Fibroblast of upper back skin (primary cell): ENCODE data around the gene OR1D5.
A peak's percentile ranks its signal among the peaks of the same experiment; 100 is the strongest.
"Not testable (repeated sequence)": the region's sequence is repeated elsewhere in the genome, so short reads cannot be mapped to it uniquely, and the experiment has no call there.

Experiments used
- DNase-seq: peaks from one replicate; pipeline ENCODE4 v3.0.0-alpha.2; 2013

OR1D5 gene

DNA sequence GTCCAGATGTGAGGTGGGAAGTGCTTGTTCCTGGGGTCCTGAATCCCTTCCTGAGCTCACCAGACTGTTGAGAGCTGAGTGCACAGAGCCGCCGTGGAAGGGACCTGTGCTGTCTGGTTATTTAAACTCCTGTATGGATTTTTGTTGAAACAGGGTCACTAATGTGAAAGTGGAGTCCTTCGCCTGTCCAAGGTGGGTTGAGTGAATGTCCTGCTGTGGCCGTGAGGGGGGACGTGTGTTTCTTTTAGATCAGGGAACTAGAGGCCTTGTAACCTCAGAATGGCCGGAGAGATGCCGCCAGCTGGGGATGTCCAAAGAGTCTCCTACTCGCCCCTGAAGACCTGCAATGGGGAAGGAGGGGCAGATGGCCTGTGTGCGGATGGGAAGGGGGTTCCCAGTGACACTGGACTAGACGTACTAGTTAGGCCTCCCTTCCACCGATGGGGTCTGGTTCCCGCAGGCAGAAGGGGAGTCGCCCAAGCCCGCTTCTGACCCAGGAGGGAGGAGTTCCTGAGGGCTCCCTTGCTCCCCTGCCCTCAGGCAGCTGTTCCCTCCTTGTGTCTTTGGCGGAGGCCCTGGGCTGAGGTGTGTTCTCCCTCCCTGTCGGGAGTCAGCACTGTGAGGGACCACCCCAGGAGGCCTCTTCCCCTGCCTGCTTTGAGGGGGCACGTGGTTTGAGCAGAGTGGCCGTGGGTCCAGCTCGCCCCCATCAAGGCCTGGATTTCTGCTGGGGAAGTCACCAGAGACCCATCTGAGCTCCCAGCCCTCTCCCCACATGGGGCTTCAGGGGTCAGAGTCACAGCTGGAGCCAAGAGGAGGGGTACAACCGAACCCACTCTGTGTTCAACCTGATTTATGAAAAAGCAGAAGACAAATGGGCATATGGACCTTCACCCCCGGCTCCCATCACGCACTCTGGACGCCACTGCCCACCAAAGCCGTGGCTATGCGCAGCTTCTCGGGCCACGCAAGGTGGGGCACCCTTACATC, 30.9 kb downstream of the OR1D5 start:
- DNase-seq, result no peak

GRCh38 chr17:3030852-3031470, 32.4 kb downstream of the OR1D5 start:
- not testable (repeated sequence) for DNase-seq

- peak; percentile 76 for DNase-seq
Observed at GRCh38 chr17:3030096-3030495, 33.3 kb downstream of the OR1D5 start.

DNA sequence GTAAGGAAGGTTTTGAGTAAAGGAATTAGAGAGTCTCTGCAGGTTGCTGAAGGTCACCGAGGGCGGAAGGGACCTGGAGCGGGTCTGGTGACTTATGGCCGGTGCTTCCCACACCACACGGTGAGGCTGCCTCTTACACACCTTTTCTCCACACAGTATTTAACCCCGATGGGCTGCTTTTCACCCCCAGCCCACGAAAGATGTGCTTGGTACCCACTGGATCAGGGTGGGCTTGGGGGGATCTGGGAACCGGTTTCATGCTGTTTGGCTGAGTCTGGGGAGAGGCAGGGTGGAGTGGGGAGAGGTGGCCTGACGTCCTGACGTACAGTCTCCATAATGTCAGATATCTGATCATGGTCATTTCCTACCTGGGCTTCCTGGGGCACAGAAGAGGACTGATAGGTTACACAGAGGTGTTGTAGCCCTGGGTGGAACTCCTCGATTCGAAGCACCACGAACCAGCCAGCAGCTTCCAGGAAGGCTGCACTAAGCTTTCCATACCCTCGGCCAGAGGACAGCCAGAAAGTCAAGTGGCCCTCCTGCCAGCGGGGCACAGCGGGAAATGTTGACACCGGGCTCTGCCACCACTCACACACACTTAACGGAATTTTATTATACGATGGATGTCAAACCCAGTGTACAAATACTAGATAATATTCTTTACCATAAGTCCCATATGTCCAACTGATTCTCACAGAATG, 34.0 kb downstream of the OR1D5 start:
- no peak for DNase-seq

GRCh38 chr17:3027786-3028532, 35.4 kb downstream of the OR1D5 start:
- DNase-seq, result no peak

DNA sequence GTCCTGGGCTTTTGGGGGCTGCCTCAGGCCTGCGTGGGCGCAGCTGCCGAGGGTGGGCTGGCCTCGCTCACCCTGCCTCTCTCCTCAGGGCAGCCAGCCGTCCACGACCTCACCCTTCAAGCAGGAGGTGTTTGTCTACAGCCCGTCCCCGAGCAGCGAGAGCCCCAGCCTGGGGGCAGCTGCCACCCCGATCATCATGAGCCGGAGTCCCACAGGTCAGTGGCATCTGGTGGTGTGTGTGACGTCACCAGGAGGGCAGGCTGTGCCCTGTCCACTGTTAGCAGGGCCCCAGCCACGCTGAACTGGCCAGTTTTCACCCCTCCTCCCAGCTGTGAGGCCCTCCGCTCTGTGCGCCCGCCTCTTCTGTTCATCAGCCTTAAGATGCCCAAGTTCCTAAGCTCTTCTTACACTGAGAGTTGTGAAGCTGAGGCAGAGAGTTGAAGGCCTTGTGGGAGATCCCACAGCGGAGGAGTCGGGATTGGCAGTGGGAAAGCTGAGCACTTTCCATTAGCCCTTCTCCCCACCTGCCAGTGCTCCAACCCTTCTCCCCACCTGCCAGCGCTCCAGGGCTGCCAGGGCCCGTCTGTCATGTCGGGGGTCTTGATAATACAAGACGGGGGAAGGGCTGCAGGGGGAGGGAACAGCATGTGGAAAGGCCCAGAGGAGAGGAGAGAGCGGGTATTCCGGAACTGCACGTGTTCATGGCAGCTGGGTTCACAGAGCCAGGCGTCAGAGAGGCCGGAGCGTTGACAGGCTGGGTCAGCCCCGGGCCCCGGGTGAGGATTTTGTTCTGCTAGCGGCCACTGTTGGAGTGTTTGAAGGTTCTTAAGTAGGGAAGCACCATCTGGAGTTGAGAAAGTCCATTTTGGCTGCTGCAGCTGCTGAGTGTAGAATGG, 36.3 kb downstream of the OR1D5 start:
- no peak for DNase-seq

- DNase-seq, result no peak
Observed at GRCh38 chr17:3026125-3026855, 37.1 kb downstream of the OR1D5 start.

DNA sequence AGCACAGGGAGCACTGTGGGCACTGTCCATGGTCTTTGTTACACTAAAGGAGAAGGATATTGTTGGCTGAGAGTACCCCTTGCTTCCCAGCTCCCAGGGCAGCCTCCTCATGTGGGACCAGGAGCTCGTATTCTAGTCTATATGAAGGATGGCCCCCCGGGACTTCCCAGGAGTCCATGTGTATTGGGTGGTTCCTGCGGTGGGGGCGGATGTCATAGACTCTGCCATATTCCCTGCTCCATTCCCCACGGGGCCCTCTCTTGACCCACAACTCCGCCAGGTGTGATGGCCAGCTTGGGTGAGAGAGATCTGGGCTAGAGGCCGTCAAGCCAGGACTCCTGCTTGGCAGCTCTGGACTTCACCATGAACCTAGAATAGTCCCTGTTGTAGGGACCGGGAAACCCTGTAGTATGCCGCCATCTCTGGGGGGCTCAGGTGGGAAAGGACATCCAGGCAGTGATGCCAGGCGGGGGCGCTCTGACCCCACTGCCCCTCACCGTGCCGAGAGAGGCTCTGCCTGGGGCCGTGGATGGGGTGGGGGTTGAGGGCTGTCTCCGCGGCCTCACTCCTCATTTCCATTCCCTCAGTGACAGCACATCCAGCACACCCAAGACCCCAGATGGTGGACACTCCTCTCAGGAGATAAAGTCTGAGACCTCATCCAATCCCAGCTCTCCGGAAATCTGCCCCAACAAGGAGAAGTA, 37.8 kb downstream of the OR1D5 start:
- no peak for DNase-seq

GRCh38 chr17:3024346-3024745, 39.1 kb downstream of the OR1D5 start:
- DNase-seq, result no peak

DNA sequence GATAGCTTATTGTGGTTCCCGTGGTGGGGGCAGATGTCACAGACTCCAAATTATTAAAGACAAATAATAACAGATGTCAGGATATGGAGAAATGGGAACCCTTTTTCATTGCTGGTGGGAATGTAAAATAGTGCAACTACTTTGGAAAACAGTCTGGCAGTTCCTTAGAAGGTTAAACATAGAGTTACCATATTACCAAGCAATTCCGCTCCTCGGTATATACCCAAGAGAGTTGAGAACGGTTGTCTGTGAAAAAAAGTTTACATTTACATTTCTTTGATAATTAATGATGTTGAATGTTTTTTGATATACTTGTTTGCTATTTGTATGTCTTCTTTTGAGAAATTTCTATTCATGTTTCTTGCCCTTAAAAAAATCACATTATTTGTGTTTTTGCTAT, 41.2 kb downstream of the OR1D5 start:
- no peak for DNase-seq

DNA sequence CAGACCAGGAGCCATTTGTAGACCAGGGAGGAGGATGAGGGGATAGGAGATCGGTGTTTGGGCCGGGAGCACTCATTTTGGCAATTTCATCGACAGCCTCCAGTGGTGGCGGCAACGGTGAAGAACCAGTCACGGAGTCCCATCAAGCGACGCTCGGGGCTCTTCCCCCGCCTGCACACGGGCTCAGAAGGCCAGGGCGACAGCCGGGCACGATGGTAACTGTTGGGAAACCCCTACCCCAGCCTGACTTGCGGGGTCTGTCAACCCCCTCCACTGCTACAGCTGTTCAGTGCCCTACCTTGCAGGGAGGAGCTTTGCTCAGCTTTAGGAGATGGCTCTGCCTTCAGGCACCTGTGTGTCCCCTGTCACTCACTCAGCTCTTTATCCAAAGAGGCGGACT, 43.0 kb downstream of the OR1D5 start:
- DNase-seq, result no peak

DNA sequence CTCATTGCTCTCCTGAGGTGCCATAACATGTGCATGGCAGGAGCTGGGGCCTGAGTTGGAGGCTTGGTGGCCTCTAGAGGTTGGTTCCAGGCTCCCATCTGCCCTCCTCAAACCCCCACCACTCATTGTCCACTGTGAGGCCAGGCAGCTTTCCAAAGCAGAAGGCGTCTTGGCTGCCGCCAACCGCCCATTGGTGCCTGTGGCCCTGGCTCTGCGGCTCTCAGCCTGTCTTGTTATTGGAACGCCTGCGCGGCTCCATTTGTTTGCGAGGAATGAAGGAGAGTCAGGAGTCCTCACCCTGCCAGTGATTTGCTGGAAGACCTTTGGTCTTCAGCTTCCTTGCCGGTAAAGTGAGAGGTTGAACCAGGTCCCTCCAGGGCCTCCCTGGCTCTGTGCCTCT, 43.6 kb downstream of the OR1D5 start:
- DNase-seq, result no peak

- DNase-seq, result no peak
Observed at GRCh38 chr17:3017936-3018335, 45.5 kb downstream of the OR1D5 start.

DNA sequence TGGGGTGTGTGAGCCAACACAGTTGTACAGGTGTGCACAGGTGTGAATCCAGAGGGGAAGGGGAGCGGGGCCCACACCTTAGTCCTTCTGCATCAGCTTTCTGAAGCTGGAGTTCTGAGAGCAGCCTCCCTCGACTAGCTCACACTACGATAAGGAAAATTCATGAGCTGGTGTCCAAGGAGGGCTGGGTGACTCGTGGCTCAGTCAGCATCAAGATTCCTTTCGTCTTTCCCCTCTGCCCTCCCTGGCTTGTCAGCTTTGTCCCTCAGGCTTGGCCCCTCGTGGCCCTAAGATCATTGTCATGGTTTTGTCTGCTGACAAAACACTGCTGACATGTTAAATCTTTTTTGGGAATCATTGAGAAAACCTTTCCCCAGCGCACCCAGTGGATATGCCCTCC, 47.5 kb downstream of the OR1D5 start:
- DNase-seq, result peak; percentile 38

- peak; percentile 50 for DNase-seq
Observed at GRCh38 chr17:3012926-3013581, 50.4 kb downstream of the OR1D5 start.
